Measurements from ENCODE around the gene CENPL.

Gene CENPL

GRCh38 chr1:173758110-173758509, 66.6 kb downstream of the CENPL start:
- DNase-seq (ENCODE audit: low spot score), result no peak

GRCh38 chr1:173757666-173758065, 67.0 kb downstream of the CENPL start:
- DNase-seq (ENCODE audit: low spot score), result no peak

GRCh38 chr1:173753830-173754229, 70.9 kb downstream of the CENPL start:
- no peak for DNase-seq (ENCODE audit: low spot score)
